ENCODE data around the gene TMEM132C. TPM values are rescaled to one million over a fixed set of nuclear protein-coding genes. Genes with fewer than 3 reads are reported as not detected.

Gene TMEM132C
- total RNA-seq, 1 experiment from 2014 or later, result not detected

DNA sequence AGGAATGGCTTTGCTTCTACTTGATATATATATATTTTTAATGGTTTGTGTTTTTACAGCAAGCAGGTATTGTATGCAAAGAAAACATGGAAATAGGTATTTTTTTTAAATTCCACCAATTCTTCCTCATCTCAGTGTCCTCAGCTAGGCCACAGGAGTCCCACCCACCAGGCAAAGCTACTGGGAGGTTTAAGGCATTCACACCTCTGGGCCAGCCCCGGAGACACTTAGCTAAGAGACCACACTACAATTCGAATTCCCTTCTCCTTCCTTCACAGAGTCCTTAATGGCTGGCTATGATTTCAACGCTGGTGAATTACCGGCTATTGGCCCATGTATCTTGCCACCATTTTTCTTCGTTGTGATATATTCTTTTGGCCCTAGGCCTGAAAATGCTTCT, 485.4 kb downstream of the TMEM132C start (continued):
- TF ChIP-seq, protein P1, sequence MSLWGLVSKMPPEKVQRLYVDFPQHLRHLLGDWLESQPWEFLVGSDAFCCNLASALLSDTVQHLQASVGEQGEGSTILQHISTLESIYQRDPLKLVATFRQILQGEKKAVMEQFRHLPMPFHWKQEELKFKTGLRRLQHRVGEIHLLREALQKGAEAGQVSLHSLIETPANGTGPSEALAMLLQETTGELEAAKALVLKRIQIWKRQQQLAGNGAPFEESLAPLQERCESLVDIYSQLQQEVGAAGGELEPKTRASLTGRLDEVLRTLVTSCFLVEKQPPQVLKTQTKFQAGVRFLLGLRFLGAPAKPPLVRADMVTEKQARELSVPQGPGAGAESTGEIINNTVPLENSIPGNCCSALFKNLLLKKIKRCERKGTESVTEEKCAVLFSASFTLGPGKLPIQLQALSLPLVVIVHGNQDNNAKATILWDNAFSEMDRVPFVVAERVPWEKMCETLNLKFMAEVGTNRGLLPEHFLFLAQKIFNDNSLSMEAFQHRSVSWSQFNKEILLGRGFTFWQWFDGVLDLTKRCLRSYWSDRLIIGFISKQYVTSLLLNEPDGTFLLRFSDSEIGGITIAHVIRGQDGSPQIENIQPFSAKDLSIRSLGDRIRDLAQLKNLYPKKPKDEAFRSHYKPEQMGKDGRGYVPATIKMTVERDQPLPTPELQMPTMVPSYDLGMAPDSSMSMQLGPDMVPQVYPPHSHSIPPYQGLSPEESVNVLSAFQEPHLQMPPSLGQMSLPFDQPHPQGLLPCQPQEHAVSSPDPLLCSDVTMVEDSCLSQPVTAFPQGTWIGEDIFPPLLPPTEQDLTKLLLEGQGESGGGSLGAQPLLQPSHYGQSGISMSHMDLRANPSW (CRISPR knock-in tag; conservative IDR thresholded peaks at IDR 0.05; ENCODE audit: low read depth), result no peak
- TF ChIP-seq ZNF232 (CRISPR knock-in tag; IDR thresholded peaks at IDR 0.05), result no peak
- TF ChIP-seq, protein P2, sequence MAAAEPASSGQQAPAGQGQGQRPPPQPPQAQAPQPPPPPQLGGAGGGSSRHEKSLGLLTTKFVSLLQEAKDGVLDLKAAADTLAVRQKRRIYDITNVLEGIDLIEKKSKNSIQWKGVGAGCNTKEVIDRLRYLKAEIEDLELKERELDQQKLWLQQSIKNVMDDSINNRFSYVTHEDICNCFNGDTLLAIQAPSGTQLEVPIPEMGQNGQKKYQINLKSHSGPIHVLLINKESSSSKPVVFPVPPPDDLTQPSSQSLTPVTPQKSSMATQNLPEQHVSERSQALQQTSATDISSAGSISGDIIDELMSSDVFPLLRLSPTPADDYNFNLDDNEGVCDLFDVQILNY (CRISPR knock-in tag; IDR thresholded peaks at IDR 0.05), result no peak
- TF ChIP-seq NFE2L1 (CRISPR knock-in tag; IDR thresholded peaks at IDR 0.05), result no peak
- no peak for TF ChIP-seq RORB (CRISPR knock-in tag; IDR thresholded peaks at IDR 0.05)

DNA sequence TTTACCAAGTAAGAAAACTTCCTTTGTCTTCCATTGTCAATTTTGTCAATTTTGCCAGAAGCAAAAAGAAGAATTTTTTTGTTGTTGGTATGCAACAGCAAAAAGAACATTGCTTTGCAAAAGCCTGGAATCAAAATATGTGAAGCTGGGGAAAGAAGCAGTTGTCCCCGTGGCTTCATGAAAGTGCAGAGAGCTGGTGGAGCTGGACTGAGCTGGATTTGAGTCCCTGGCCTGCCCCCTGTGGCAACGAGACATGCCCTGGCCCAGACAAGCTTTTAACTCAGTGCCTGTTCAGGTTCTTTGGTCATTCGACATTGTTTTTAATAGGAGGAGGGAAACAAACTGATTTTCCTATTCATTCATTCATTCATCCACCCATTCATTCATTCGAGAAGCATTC, 486.5 kb downstream of the TMEM132C start:
- Mint-ChIP-seq H3K9me3 (peaks cover 82% of the 10 kb centered on the region), H3K36me3 (peaks cover 67% of the 10 kb centered on the region), H3K4me1 (no peaks in the 10 kb centered on the region), H3K27ac (no peak overlapping the region), H3K4me3 (no peak overlapping the region), H3K27me3 (ENCODE audit: low read depth) (peaks cover 3% of the 10 kb centered on the region; the same call in 1 of the 2 replicates)
- ChIA-PET POLR2A (no interaction called here), CTCF (no interaction called here)
- ATAC-seq (no peak), DNase-seq (ENCODE audit: low spot score) (no peak)
- TF ChIP-seq NFE2L1 (CRISPR knock-in tag; IDR thresholded peaks at IDR 0.05) (no peak), GABPB1 (CRISPR knock-in tag; IDR thresholded peaks at IDR 0.05) (no peak), JUN (CRISPR knock-in tag; IDR thresholded peaks at IDR 0.05) (no peak), SP1 (CRISPR knock-in tag; conservative IDR thresholded peaks at IDR 0.05) (no peak), SOX15 (CRISPR knock-in tag; IDR thresholded peaks at IDR 0.05) (no peak), TEAD1 (CRISPR knock-in tag; IDR thresholded peaks at IDR 0.05) (no peak), NFYB (CRISPR knock-in tag; conservative IDR thresholded peaks at IDR 0.05; ENCODE audit: low read depth) (no peak)
- TF ChIP-seq, protein P3, sequence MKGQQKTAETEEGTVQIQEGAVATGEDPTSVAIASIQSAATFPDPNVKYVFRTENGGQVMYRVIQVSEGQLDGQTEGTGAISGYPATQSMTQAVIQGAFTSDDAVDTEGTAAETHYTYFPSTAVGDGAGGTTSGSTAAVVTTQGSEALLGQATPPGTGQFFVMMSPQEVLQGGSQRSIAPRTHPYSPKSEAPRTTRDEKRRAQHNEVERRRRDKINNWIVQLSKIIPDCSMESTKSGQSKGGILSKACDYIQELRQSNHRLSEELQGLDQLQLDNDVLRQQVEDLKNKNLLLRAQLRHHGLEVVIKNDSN (CRISPR knock-in tag; IDR thresholded peaks at IDR 0.05), result no peak
- TF ChIP-seq, protein P4, sequence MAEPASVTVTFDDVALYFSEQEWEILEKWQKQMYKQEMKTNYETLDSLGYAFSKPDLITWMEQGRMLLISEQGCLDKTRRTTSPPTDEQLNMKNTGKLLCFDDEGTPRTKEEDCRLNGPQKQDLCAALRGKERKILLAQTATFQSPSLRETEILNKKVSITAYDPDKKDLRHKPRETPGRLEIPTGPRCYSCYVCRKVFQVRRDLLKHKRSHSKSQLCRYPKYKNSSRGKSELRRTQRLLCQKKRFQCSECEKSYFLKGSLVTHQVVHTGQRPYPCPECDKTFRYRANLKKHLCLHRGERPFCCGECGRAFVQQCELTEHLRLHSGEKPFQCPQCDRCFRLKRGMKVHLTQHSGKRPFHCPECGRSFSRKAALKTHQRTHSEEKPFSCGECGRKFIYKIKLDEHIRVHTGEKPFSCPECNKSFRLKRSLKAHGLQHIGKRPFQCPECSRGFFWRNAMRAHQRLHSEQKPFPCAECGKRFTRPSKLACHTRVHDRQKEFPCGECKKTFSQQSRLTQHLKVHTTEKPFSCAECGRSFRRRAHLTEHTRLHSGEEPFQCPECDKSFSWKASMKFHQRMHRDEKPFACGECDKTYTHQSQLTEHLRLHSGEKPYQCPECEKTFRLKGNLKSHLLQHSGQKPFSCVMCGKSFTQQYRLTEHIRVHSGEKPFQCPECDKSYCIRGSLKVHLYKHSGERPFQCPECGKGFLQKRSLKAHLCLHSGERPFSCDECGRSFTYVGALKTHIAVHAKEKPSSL (CRISPR knock-in tag; conservative IDR thresholded peaks at IDR 0.05), result no peak
- TF ChIP-seq, protein P5, sequence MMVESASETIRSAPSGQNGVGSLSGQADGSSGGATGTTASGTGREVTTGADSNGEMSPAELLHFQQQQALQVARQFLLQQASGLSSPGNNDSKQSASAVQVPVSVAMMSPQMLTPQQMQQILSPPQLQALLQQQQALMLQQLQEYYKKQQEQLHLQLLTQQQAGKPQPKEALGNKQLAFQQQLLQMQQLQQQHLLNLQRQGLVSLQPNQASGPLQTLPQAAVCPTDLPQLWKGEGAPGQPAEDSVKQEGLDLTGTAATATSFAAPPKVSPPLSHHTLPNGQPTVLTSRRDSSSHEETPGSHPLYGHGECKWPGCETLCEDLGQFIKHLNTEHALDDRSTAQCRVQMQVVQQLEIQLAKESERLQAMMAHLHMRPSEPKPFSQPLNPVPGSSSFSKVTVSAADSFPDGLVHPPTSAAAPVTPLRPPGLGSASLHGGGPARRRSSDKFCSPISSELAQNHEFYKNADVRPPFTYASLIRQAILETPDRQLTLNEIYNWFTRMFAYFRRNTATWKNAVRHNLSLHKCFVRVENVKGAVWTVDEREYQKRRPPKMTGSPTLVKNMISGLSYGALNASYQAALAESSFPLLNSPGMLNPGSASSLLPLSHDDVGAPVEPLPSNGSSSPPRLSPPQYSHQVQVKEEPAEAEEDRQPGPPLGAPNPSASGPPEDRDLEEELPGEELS (CRISPR knock-in tag; IDR thresholded peaks at IDR 0.05), result no peak
- TF ChIP-seq, protein P6, sequence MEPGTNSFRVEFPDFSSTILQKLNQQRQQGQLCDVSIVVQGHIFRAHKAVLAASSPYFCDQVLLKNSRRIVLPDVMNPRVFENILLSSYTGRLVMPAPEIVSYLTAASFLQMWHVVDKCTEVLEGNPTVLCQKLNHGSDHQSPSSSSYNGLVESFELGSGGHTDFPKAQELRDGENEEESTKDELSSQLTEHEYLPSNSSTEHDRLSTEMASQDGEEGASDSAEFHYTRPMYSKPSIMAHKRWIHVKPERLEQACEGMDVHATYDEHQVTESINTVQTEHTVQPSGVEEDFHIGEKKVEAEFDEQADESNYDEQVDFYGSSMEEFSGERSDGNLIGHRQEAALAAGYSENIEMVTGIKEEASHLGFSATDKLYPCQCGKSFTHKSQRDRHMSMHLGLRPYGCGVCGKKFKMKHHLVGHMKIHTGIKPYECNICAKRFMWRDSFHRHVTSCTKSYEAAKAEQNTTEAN (CRISPR knock-in tag; IDR thresholded peaks at IDR 0.05), result no peak
- TF ChIP-seq, protein P2 (CRISPR knock-in tag; IDR thresholded peaks at IDR 0.05), result no peak

All from WTC11 (cell line).